ENCODE data around the gene CD3E.

Gene CD3E

GRCh38 chr11:118272001-118272400 lies 32.5 kb upstream of the CD3E start:
- Histone ChIP-seq H3K9me2 (replicated peaks; ENCODE audit: insufficient read depth, low read length) (no peaks in the 10 kb centered on the region), H3K9me3 (replicated peaks; ENCODE audit: insufficient read depth, low read length) (no peaks in the 10 kb centered on the region), H3F3A (ENCODE audit: insufficient read depth, low read length) (no peaks in the 10 kb centered on the region), H3K9ac (ENCODE audit: low read length) (no peak overlapping the region), H3K36me3 (replicated peaks; ENCODE audit: insufficient read depth, low read length) (no peaks in the 10 kb centered on the region), H2AFZ (ENCODE audit: low read length) (no peak overlapping the region), H3K4me2 (ENCODE audit: low read depth, low read length) (no peak overlapping the region), H3K4me1 (ENCODE audit: low read length) (peaks cover 1% of the 10 kb centered on the region; the same call in 1 of the 2 replicates), H3K4me3 (ENCODE audit: low read length) (no peak overlapping the region), H4K20me1 (ENCODE audit: insufficient read depth, low read length) (no peaks in the 10 kb centered on the region), H3K27me3 (replicated peaks; ENCODE audit: insufficient read depth, low read length) (no peaks in the 10 kb centered on the region), H3K79me2 (ENCODE audit: low read length) (no peaks in the 10 kb centered on the region), H3K27ac (ENCODE audit: low read length) (no peak overlapping the region)
- TF ChIP-seq EZH2phosphoT487 (IDR thresholded peaks at IDR 0.05; ENCODE audit: low read length), result no peak
- TF ChIP-seq CTCF (IDR thresholded peaks at IDR 0.05; ENCODE audit: low read length), result no peak
- TF ChIP-seq EZH2 (optimal IDR thresholded peaks at IDR 0.05; ENCODE audit: low read depth, low read length), result no peak
- DNase-seq, result no peak

- no peaks in the 10 kb centered on the region for H3K9me3 ChIP-seq (replicated peaks; ENCODE audit: insufficient read depth, low read length)
- DNase-seq, result no peak
- no peak overlapping the region for H3K27ac ChIP-seq (ENCODE audit: low read length)
Measured at GRCh38 chr11:118274186-118274585, 30.3 kb upstream of the CD3E start.

GRCh38 chr11:118275176-118275575 lies 29.4 kb upstream of the CD3E start:
- H3F3A ChIP-seq (ENCODE audit: insufficient read depth, low read length), result 0 out of 2 replicates have a peak, but pooled peaks cover 3% of the 10 kb centered on the region
- H3K4me2 ChIP-seq (ENCODE audit: low read depth, low read length), result no peak overlapping the region
- no peaks in the 10 kb centered on the region for H3K27me3 ChIP-seq (replicated peaks; ENCODE audit: insufficient read depth, low read length)
- H3K4me1 ChIP-seq (ENCODE audit: low read length), result peaks cover 6% of the 10 kb centered on the region; the same call in 1 of the 2 replicates
- H2AFZ ChIP-seq (ENCODE audit: low read length), result no peak overlapping the region
- no peaks in the 10 kb centered on the region for H3K9me2 ChIP-seq (replicated peaks; ENCODE audit: insufficient read depth, low read length)
- no peak overlapping the region for H3K4me3 ChIP-seq (ENCODE audit: low read length)
- H3K36me3 ChIP-seq (replicated peaks; ENCODE audit: insufficient read depth, low read length), result no peaks in the 10 kb centered on the region
- H4K20me1 ChIP-seq (ENCODE audit: insufficient read depth, low read length), result no peaks in the 10 kb centered on the region
- TF ChIP-seq EZH2 (optimal IDR thresholded peaks at IDR 0.05; ENCODE audit: low read depth, low read length), result no peak
- TF ChIP-seq EZH2phosphoT487 (IDR thresholded peaks at IDR 0.05; ENCODE audit: low read length), result no peak
- TF ChIP-seq CTCF (IDR thresholded peaks at IDR 0.05; ENCODE audit: low read length), result no peak
- no peak overlapping the region for H3K9ac ChIP-seq (ENCODE audit: low read length)
- H3K27ac ChIP-seq (ENCODE audit: low read length), result no peak overlapping the region
- no peaks in the 10 kb centered on the region for H3K79me2 ChIP-seq (ENCODE audit: low read length)
- no peak for DNase-seq
- no peaks in the 10 kb centered on the region for H3K9me3 ChIP-seq (replicated peaks; ENCODE audit: insufficient read depth, low read length)

More at GRCh38 chr11:118274186-118274585, 30.3 kb upstream of the CD3E start:
- H3K79me2 ChIP-seq (ENCODE audit: low read length), result no peaks in the 10 kb centered on the region
- H3K4me3 ChIP-seq (ENCODE audit: low read length), result no peak overlapping the region
- H3K27me3 ChIP-seq (replicated peaks; ENCODE audit: insufficient read depth, low read length), result no peaks in the 10 kb centered on the region
- no peaks in the 10 kb centered on the region for H3K36me3 ChIP-seq (replicated peaks; ENCODE audit: insufficient read depth, low read length)
- TF ChIP-seq CTCF (IDR thresholded peaks at IDR 0.05; ENCODE audit: low read length) (no peak), EZH2phosphoT487 (IDR thresholded peaks at IDR 0.05; ENCODE audit: low read length) (no peak), EZH2 (optimal IDR thresholded peaks at IDR 0.05; ENCODE audit: low read depth, low read length) (no peak)
- H3K9me2 ChIP-seq (replicated peaks; ENCODE audit: insufficient read depth, low read length), result no peaks in the 10 kb centered on the region
- H4K20me1 ChIP-seq (ENCODE audit: insufficient read depth, low read length), result no peaks in the 10 kb centered on the region
- no peak overlapping the region for H2AFZ ChIP-seq (ENCODE audit: low read length)
- peaks cover 6% of the 10 kb centered on the region; the same call in 1 of the 2 replicates for H3K4me1 ChIP-seq (ENCODE audit: low read length)
- H3K9ac ChIP-seq (ENCODE audit: low read length), result no peak overlapping the region
- no peak overlapping the region for H3K4me2 ChIP-seq (ENCODE audit: low read depth, low read length)
- 0 out of 2 replicates have a peak, but pooled peaks cover 3% of the 10 kb centered on the region for H3F3A ChIP-seq (ENCODE audit: insufficient read depth, low read length)
